ENCODE data around the gene MAB21L2. TPM values are rescaled to one million over a fixed set of nuclear protein-coding genes. Genes with fewer than 3 reads are reported as not detected.
"Not testable (repeated sequence)": the region's sequence is repeated elsewhere in the genome, so short reads cannot be mapped to it uniquely, and the experiment has no call there.

Gene MAB21L2
- not detected in 2 replicates for total RNA-seq

DNA sequence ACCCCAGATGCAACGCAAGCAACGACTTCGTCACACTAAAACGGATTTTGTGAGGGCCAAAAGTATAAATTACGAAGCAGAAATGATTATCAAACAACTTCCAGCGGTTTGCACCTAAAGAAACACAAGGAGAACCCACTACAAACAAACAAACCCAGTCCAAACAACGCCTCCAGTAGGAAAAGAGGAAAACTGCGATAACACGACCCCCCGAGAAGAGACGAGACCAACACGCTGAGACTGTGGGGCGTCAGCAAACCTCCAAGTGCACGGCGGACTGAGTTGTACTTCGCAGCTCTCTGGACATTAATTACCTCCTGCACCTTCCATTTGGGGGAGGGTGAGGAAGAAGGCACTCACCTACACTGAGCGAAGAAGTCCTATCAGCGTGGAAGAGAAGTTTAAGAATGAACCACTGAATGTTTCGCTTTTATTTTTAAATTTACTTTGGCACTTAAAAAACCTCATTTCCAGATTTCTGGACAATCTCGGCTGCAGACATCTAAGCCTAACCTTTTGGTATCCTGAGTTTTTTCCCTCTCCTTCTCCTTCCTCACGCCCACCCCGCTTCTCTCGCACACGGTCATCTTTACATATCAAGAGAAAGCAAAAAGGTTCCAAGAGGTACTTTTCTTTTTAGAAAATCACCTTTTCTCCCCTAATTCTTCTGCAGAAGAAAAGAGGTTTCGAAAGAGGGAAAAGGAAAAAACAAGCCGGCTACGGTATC lies at the start of gene MAB21L2:
MAB21L2 (plus strand) TSS at position 6 of the 727 bp plus-strand sequence. CDS start 879 bp downstream, outside the sequence.
- H3K36me3 Mint-ChIP-seq (ENCODE audit: low read depth): peaks cover 46% of the 10 kb centered on the region

DNA sequence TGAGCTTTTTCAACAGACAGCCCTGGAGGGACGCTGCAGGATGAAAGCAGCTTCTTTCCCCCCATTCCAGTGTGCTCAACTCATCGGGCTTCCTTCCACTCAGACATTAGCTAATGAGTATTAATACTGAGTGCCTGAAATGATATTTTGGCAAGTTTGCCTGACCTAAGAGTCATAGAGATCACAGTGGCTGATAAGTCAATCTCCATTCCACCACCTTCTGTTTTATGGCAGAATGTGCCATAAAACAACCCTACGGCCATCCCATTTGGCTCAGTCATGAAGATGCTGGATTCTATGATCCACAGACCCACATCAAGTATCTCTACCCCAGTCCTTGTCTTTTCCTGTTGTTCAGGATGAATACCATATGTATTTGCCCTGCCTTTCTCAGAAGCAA lies 48.3 kb upstream of the MAB21L2 start:
- no peaks in the 10 kb centered on the region for H3K9me3 Mint-ChIP-seq
- no peak overlapping the region for H3K27ac Mint-ChIP-seq
- DNase-seq (ENCODE audit: low spot score): no peak
- intact Hi-C loops (cut with micrococcal nuclease): no loop called here
- H3K4me1 Mint-ChIP-seq (ENCODE audit: low read depth): no peaks in the 10 kb centered on the region
- no peaks in the 10 kb centered on the region for H3K27me3 Mint-ChIP-seq (ENCODE audit: low read depth)
- H3K36me3 Mint-ChIP-seq (ENCODE audit: low read depth): no peaks in the 10 kb centered on the region
- no peak overlapping the region for H3K4me3 Mint-ChIP-seq (ENCODE audit: low read depth)

More for the DNA sequence above, at the start of gene MAB21L2:
- Mint-ChIP-seq H3K27ac (no peak within 1 kb of the TSS), H3K9me3 (no peaks in the 10 kb centered on the region), H3K4me1 (ENCODE audit: low read depth) (no peaks in the 10 kb centered on the region), H3K27me3 (ENCODE audit: low read depth) (no peaks in the 10 kb centered on the region), H3K4me3 (ENCODE audit: low read depth) (no peak within 1 kb of the TSS)
- intact Hi-C loops (cut with micrococcal nuclease): no loop called here
- DNase-seq (ENCODE audit: low spot score): no peak

DNA sequence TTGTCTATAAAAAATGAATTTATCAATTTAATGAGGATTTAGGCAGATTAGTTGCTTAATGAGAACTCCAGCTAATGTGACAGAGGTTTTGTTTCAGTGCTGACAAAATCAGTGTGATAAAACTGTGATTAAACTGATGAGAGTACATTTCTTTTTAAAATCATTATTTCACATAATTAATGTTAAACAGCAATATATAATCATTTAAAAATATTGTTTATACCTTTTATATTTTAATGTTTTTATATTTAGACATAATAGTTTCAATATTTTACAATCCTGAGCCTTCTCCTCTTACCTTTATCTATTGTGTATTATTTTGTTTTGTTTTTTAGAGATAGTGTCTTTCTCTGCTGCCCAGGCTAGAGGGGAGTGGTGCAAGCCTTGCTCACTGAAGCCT lies 47.1 kb upstream of the MAB21L2 start:
- H3K9me3 Mint-ChIP-seq: no peaks in the 10 kb centered on the region
- no peaks in the 10 kb centered on the region for H3K4me1 Mint-ChIP-seq (ENCODE audit: low read depth)
- no peak overlapping the region for H3K27ac Mint-ChIP-seq
- H3K4me3 Mint-ChIP-seq (ENCODE audit: low read depth): no peak overlapping the region
- DNase-seq (ENCODE audit: low spot score): no peak
- intact Hi-C loops (cut with micrococcal nuclease): no loop called here
- H3K36me3 Mint-ChIP-seq (ENCODE audit: low read depth): no peaks in the 10 kb centered on the region
- no peaks in the 10 kb centered on the region for H3K27me3 Mint-ChIP-seq (ENCODE audit: low read depth)

DNA sequence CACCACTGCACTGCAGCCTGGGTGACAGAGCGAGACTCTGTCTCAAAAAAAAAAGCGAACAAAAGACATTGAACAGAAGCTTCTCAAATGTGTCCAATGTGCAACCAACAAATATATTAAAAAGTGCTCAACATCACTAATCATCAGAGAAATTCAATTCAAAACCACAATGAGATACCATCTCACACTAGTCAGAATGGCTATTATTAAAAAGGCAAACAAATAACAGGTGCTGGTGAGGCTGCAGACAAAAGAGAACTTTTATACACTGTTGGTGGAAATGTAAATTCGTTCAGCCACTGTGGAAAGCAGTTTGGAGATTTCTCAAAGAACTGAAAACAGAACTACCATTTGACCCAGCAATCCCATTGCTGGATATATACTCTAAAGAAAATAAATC lies 44.0 kb upstream of the MAB21L2 start:
- H3K27ac Mint-ChIP-seq; H3K9me3 Mint-ChIP-seq; intact Hi-C loops (cut with micrococcal nuclease); H3K36me3 Mint-ChIP-seq (ENCODE audit: low read depth); H3K27me3 Mint-ChIP-seq (ENCODE audit: low read depth); DNase-seq (ENCODE audit: low spot score); H3K4me3 Mint-ChIP-seq (ENCODE audit: low read depth); H3K4me1 Mint-ChIP-seq (ENCODE audit: low read depth): not testable (repeated sequence)

DNA sequence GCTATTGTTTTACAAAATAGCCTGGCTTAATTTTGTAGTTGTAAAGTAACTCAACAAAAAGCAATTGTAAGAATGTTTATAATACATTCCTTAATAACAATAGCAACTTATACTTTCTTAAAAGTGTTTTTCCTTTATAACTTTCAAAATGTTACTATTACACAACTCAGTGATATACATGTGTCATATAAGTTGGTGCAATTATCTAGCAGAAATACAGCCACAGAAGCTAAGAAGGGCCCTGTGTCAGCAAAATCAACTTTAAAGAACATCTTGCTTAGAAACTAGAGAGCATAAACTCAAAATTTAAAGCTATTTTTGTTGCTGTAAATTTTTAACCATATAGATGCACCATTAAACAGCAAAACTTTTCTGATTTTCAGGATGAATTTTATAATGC lies 41.4 kb upstream of the MAB21L2 start:
- Mint-ChIP-seq H3K4me3 (ENCODE audit: low read depth) (no peak overlapping the region), H3K4me1 (ENCODE audit: low read depth) (no peaks in the 10 kb centered on the region), H3K9me3 (no peaks in the 10 kb centered on the region), H3K36me3 (ENCODE audit: low read depth) (no peaks in the 10 kb centered on the region), H3K27me3 (ENCODE audit: low read depth) (no peaks in the 10 kb centered on the region), H3K27ac (no peak overlapping the region)
- DNase-seq (ENCODE audit: low spot score): no peak
- intact Hi-C loops (cut with micrococcal nuclease): no loop called here

DNA sequence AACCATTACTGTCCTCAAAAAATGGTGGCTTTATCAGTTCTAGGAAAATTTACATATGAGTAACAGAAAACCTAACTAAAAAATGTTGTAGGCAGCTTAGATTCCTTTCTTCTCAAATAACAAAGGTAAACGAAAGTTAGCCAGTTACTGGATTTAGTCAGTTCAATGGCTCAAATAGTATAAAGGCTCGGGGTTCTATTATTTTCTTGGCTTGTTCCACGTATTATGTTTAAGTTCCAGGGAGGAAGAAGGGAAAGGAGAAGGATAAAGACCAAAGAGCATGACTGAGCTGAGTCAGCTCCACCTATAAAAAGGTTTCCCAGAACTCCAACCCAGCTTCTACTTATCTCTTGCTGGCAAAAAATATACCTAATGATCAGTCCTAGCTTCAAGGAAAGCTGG lies 41.0 kb upstream of the MAB21L2 start:
- Mint-ChIP-seq H3K9me3 (no peaks in the 10 kb centered on the region), H3K4me1 (ENCODE audit: low read depth) (no peaks in the 10 kb centered on the region), H3K27me3 (ENCODE audit: low read depth) (no peaks in the 10 kb centered on the region), H3K4me3 (ENCODE audit: low read depth) (no peak overlapping the region), H3K27ac (no peak overlapping the region), H3K36me3 (ENCODE audit: low read depth) (no peaks in the 10 kb centered on the region)
- intact Hi-C loops (cut with micrococcal nuclease): no loop called here
- DNase-seq (ENCODE audit: low spot score): no peak

DNA sequence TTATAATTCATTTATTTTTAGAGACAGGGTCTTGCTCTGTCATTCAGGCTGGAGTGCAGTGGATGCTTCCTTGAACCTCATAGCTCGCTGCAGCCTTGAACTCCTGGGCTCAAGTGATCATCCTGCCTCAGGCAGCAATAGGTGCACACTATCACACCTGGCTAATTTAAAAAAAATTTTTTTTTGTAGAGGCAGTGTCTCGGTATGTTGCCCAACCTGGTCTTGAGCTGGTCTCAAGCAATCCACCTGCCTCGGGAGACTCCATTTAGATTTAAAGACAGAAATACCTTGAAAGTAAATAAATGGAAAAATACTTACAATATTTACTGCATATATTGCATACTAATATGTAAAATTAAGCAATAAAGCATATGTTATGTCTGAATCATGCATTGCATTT lies 40.3 kb upstream of the MAB21L2 start:
- intact Hi-C loops (cut with micrococcal nuclease): no loop called here

DNA sequence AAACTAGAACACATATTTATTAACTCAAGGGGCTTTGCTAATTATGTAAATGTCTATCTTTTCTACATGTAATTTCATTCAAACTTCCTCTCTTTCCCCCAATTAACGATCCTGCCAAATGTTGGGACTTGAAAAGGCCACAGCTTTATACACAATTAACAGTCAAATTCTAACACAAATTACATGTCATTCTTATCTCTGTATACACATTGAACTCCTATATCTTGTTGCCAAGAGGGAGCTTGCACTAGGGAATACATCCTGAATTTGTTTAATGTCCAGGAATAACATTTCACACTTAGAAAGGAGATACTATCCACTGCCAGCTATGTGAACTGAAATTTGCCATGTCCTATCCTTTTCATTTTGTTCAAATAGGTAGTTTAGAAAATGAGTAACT lies 38.9 kb upstream of the MAB21L2 start:
- Mint-ChIP-seq H3K4me1 (ENCODE audit: low read depth) (no peaks in the 10 kb centered on the region), H3K9me3 (no peaks in the 10 kb centered on the region), H3K27ac (no peak overlapping the region), H3K36me3 (ENCODE audit: low read depth) (no peaks in the 10 kb centered on the region), H3K27me3 (ENCODE audit: low read depth) (no peaks in the 10 kb centered on the region), H3K4me3 (ENCODE audit: low read depth) (no peak overlapping the region)
- no peak for DNase-seq (ENCODE audit: low spot score)
- intact Hi-C loops (cut with micrococcal nuclease): no loop called here

More for the DNA sequence above, 40.3 kb upstream of the MAB21L2 start:
- DNase-seq (ENCODE audit: low spot score): no peak
- Mint-ChIP-seq H3K27me3 (ENCODE audit: low read depth) (no peaks in the 10 kb centered on the region), H3K27ac (no peak overlapping the region), H3K4me1 (ENCODE audit: low read depth) (no peaks in the 10 kb centered on the region), H3K9me3 (no peaks in the 10 kb centered on the region), H3K36me3 (ENCODE audit: low read depth) (no peaks in the 10 kb centered on the region), H3K4me3 (ENCODE audit: low read depth) (no peak overlapping the region)

DNA sequence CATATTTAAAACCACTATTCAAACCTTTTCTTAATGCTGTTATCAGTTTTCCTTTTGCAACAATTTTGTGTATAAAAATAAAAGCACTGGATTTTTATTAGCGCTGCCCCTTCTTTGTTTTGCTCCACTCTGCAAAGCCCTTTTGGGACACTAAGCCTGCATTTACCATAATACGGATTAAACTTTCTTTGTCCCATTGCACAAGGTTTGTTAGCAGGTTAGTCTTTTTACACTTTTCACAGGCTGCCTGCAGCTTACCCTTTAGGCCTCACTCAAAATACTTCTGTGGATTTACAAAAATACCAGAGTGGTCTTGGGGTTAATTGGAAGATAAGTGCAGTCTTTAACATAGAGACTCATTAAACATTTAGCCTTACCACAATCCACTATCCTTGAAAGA lies 35.7 kb upstream of the MAB21L2 start:
- intact Hi-C loops (cut with micrococcal nuclease): no loop called here
- H3K27me3 Mint-ChIP-seq (ENCODE audit: low read depth): no peaks in the 10 kb centered on the region
- no peak for DNase-seq (ENCODE audit: low spot score)
- H3K9me3 Mint-ChIP-seq: no peaks in the 10 kb centered on the region
- no peaks in the 10 kb centered on the region for H3K4me1 Mint-ChIP-seq (ENCODE audit: low read depth)
- no peak overlapping the region for H3K27ac Mint-ChIP-seq
- H3K36me3 Mint-ChIP-seq (ENCODE audit: low read depth): no peaks in the 10 kb centered on the region
- no peak overlapping the region for H3K4me3 Mint-ChIP-seq (ENCODE audit: low read depth)

DNA sequence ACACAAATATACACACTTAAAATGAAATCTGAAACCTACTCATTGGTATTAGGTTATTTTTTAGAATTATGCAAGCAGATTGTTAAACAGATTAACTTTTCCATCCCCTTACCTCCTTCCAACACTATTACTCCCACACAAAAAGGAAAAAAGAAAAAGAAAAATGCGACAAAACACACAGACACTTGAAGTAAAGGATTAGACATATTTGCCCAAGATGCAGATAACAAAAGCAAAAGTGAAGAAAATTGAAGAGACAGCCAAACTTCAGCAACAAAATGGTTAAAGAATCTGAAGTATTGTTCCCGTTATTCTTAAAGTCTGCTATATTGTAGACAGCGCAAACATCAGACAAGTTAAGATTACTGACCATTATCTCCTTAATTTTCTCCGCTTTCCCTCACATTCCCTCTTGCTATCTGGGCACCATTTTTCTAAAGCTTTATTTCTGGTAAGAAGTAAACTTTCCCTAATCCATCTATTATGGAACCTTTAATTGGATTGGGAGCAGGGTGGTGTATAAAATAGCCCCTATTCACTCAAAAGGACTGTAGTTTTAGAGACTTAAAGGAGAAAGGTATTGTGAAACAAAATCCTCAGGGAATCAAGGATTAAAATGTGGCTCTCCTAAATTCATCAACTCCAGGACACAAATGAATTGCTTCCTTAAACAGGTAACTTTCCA lies 34.7 kb upstream of the MAB21L2 start:
- DNase-seq (ENCODE audit: low spot score): no peak
- Mint-ChIP-seq H3K27me3 (ENCODE audit: low read depth) (no peaks in the 10 kb centered on the region), H3K27ac (no peak overlapping the region), H3K36me3 (ENCODE audit: low read depth) (peaks cover 3% of the 10 kb centered on the region), H3K4me1 (ENCODE audit: low read depth) (no peaks in the 10 kb centered on the region), H3K4me3 (ENCODE audit: low read depth) (no peak overlapping the region), H3K9me3 (no peaks in the 10 kb centered on the region)
- intact Hi-C loops (cut with micrococcal nuclease): no loop called here

DNA sequence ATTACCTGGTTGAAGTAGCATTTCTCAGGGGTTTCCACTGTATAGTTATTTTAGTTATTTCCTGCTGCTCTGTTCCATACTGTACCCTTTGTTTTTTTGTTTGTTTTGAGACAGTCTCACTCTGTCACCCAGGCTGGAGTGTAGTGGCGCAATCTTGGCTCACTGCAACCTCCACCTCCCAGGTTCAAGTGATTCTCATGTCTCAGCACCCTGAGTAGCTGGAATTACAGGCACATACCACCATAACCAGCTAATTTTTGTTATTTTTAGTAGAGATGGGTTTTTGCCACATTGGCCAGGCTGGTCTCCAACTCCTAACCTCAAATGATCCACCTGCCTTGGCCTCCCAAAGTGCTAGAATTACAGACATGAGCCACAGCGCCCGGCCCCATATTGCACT lies 24.1 kb upstream of the MAB21L2 start:
- H3K4me1 Mint-ChIP-seq (ENCODE audit: low read depth); H3K27me3 Mint-ChIP-seq (ENCODE audit: low read depth); H3K4me3 Mint-ChIP-seq (ENCODE audit: low read depth); H3K36me3 Mint-ChIP-seq (ENCODE audit: low read depth); DNase-seq (ENCODE audit: low spot score); H3K27ac Mint-ChIP-seq; H3K9me3 Mint-ChIP-seq; intact Hi-C loops (cut with micrococcal nuclease): not testable (repeated sequence)

DNA sequence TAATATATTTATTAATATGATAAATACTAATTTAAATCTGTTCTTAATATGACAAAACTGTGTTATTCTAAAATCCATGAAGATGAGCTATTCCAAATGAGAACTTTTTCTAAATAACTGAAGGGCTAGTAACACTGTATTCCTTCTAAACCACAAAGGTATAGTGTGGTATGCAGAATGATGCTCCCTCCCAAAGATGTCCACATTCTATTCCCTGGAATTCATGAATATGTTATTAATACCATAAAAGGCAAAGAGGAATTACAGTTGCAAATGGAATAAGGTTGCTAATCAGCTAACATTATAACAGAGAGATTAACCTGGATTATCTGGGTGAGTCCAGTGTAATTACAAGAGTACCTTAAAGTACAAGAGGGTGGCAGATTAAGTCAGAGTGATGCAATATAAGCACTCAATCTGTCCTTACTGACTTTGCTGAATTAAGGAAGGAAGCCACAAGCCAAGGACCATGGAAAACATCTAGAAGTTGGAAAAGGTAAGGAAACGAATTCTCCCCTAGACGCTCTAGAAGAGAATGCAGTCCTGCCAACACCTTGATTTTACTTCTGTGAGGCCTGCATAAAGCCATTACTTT lies 20.7 kb upstream of the MAB21L2 start:
- Mint-ChIP-seq H3K9me3 (peaks cover 11% of the 10 kb centered on the region), H3K4me1 (ENCODE audit: low read depth) (peaks cover 2% of the 10 kb centered on the region), H3K4me3 (ENCODE audit: low read depth) (no peak overlapping the region), H3K36me3 (ENCODE audit: low read depth) (peaks cover 10% of the 10 kb centered on the region), H3K27me3 (ENCODE audit: low read depth) (no peaks in the 10 kb centered on the region), H3K27ac (no peak overlapping the region)
- no peak for DNase-seq (ENCODE audit: low spot score)
- intact Hi-C loops (cut with micrococcal nuclease): no loop called here

DNA sequence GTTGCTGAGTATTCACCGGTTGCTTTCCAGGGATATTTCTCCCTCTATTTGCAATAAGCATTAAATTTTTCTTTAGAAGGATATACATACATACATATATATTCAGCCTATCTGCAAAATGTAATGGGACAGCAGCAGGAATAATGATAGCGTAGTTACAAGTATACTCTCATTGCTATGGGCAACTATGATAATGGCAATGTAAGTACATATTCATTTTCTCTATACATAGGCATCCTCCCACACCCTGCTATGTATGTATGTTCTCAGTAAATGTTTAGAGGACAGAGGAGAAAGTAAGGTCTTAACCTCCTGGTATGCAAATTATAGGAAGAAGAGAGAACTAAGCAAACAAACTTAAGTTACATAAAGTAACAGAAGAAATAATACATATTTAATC lies 19.7 kb upstream of the MAB21L2 start:
- Mint-ChIP-seq H3K4me1 (ENCODE audit: low read depth) (peaks cover 2% of the 10 kb centered on the region), H3K4me3 (ENCODE audit: low read depth) (no peak overlapping the region), H3K27ac (no peak overlapping the region), H3K9me3 (peaks cover 11% of the 10 kb centered on the region), H3K27me3 (ENCODE audit: low read depth) (no peaks in the 10 kb centered on the region), H3K36me3 (ENCODE audit: low read depth) (peaks cover 10% of the 10 kb centered on the region)
- intact Hi-C loops (cut with micrococcal nuclease): no loop called here
- no peak for DNase-seq (ENCODE audit: low spot score)

All from activated T-helper 2 cell treated with anti-CD3 and anti-CD28 coated beads, Interferon-gamma antibody, Interleukin-2, Interleukin-4, amounts not matched to agents 10 μg/mL and 5 μg/mL and 100 μg/mL, durations not matched to agents 14 hours and 24 hours and 36 hours (primary cell).